HG03025 (cell line): ENCODE results near the gene NLRP12.
"Not testable (repeated sequence)": the region's sequence is repeated elsewhere in the genome, so short reads cannot be mapped to it uniquely, and the experiment has no call there.

Experiments used
- ATAC-seq: cut with Tn5 transposase; IDR thresholded peaks from one replicate; pipeline ENCODE4 v1.9.1; 2021; ENCODE audit warnings: mild to moderate bottlenecking, moderate library complexity; ENCODE audit not compliant: unreplicated experiment, low FRiP score

NLRP12 gene, protein sequence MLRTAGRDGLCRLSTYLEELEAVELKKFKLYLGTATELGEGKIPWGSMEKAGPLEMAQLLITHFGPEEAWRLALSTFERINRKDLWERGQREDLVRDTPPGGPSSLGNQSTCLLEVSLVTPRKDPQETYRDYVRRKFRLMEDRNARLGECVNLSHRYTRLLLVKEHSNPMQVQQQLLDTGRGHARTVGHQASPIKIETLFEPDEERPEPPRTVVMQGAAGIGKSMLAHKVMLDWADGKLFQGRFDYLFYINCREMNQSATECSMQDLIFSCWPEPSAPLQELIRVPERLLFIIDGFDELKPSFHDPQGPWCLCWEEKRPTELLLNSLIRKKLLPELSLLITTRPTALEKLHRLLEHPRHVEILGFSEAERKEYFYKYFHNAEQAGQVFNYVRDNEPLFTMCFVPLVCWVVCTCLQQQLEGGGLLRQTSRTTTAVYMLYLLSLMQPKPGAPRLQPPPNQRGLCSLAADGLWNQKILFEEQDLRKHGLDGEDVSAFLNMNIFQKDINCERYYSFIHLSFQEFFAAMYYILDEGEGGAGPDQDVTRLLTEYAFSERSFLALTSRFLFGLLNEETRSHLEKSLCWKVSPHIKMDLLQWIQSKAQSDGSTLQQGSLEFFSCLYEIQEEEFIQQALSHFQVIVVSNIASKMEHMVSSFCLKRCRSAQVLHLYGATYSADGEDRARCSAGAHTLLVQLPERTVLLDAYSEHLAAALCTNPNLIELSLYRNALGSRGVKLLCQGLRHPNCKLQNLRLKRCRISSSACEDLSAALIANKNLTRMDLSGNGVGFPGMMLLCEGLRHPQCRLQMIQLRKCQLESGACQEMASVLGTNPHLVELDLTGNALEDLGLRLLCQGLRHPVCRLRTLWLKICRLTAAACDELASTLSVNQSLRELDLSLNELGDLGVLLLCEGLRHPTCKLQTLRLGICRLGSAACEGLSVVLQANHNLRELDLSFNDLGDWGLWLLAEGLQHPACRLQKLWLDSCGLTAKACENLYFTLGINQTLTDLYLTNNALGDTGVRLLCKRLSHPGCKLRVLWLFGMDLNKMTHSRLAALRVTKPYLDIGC

DNA sequence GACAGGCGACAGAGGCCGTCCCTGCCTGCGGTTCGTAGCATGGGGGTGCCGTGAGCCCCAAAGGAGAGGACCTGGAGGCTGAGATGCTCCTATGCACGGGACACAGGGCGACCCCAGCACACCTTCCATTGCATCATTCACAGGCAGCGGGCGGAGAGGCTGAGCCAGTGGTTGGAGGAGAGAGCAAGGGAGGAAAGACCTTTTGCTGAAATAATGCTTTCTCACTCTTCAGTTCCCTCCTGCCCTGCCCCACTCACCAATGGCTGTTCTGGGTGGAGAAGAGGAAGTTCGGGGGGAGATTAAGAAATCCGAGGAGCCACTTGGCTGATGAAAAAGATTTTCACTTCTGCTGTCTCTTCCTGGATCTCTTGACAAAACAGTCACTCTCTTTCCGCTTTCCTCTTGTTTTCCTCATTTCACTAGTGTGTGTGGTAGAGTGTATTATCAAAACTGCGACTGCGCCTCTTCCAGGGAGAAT is at the start of gene NLRP12:
Gene NLRP12, minus strand, starts transcription at position 181 of the 478 bp plus-strand sequence. Its CDS starts 140 bp downstream, at position 41.
- no peak for ATAC-seq

DNA sequence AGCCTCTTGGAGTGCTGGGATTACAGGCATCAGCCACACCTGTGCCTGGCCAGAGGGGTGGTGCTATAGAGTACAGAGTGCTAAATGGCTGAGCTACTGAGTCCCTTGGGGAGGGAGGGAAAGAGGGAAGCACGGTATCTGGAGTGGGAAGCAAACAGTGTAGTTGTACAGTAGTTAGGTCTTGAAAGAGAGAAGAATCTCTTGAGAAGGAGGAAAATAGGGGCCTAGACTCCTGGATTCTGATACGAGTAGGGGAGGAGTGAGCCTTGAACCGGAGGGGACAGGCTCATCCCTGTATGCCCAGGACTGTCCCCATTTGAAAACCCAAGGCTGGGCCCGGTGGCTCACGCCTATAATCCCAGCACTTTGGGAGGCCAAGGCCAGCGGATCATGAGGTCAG is 48.6 kb upstream of the NLRP12 start:
- no peak for ATAC-seq

DNA sequence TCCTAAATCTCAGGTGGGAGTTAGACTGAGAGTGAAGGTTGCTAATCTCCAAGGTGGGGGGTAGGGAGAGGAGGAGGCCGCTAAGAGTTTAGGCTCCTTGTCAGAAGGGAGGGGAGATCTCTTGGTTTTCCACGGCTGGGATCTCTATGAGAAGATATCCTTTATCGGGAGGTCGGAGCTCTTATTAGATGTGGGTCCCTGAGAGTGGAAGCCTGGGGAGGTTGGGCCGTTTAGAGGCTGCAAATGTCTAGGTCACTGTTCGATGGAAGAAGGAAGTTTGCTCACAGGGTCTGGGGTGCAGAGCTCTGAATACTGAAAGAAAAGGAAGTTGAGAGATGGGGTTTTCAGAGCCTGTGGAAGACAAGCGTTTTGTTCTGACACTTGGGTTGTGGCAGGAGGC is 47.3 kb upstream of the NLRP12 start:
- no peak for ATAC-seq

DNA sequence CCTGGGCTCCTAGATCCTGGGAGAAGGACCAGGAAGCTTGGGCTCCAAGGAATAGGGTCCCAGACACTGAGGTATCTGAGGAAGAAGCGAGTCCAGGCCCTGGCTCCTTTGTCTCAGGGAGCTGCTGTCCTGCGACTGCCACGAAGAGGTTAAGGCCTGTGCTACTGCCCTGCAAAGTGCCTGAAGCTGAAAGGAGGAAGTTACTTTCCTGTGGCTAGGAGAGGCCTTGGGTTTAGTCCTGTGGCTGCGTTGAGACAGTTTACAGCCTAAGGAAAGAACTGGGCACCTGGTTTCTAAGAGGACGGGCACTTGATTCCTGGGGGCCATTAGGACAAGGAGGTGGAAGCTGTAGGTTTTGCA is 46.4 kb upstream of the NLRP12 start:
- no peak for ATAC-seq

DNA sequence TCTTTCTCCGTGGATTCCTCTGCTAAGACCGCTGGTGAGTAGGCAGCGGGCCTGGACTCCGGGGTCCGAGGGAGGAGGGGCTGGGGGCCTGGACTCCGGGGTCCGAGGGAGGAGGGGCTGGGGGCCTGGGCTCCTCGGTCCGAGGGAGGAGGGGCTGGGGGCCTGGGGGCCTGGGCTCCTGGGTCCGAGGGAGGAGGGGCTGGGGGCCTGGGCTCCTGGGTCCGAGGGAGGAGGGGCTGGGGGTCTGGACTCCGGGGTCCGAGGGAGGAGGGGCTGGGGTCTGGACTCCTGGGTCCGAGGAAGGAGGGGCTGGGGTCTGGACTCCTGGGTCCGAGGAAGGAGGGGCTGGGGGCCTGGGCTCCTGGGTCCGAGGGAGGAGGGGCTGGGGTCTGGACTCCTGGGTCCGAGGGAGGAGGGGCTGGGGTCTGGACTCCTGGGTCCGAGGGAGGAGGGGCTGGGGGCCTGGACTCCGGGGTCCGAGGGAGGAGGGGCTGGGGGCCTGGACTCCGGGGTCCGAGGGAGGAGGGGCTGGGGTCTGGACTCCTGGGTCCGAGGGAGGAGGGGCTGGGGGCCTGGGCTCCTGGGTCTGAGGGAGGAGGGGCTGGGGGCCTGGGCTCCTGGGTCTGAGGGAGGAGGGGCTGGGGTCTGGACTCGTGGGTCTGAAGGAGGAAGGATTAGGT is 45.8 kb upstream of the NLRP12 start:
- ATAC-seq = not testable (repeated sequence)

DNA sequence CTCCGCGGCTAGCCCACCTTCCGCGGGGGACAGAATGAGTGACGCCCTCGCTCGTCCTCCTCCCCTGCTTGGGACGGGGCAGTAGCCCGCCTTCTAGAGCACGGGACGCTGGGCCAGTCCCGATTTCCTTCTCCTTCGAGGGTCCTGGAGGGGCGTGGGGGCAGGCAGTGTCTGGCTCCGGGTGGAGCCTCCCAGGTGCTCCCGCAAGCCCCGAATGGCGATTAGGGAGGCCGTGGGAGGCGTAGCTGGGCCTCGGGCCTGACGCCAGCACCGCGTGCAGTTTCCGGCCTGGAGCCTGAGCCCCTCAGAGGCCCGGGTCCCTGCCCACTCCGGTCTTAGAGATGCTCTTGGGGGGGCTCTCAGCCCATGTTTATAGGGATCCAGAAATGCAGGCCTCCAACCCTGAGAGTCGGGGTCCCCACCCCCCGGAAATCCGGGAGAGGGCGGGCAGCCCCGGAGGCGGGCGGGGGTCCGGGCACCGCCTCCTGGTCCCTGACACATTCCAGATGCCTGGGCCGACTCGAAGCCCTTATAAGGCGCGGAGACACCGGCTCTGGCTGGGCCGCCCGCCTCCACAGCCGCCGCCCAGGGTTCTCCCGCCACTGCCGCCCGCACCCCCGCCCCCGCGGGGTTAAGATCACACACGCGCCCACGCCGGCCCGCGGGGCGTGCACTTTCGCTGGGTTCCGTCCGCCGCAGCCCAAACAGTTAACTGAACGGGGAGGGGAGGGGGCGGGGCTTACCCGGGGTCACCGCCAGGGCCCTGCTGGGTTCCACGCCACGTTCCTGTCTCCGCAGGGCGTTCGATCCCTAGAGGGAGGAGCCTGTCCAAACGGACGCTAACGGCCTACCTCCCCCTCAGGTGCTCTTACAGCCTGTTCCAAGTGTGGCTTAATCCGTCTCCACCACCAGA is 45.0 kb upstream of the NLRP12 start:
- ATAC-seq = no peak

DNA sequence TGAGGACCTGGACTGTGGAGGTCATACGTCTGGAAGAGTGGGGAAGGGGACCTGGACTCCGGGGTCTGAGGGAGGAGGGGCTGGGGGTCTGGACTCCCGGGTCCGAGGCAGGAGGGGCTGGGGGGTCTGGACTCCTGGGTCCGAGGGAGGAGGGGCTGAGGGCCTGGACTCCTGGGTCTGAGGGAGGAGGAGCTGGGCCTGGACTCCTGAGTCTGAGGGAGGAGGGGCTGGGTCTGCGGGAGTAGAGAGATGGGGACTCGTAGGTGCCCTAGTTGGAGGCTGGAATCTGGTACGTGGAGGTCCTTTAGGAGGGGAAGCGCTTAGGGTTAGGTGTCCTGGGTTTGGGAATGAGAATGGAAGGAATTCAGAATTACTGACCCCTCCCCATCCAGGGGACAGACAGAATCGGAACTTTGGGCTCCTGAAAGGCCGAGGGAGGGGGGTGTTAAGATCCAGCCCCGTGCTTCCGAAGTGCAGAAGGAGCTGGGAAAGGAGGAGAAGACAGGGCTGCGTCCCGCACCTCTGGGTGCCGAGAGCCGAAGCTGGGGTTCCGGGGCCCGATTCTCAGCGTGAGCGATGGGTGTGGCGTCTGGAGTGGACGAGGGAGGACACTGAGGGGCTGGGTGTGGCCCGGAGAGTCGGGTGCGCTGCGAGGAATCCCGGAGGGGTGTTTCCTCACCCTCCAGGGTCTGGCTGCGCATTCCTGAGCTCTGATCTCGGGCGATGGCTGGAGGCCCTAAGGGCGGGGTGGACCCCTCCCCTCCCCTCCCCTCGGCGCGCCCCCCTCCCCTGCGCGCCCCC is 44.2 kb upstream of the NLRP12 start:
- ATAC-seq = no peak

DNA sequence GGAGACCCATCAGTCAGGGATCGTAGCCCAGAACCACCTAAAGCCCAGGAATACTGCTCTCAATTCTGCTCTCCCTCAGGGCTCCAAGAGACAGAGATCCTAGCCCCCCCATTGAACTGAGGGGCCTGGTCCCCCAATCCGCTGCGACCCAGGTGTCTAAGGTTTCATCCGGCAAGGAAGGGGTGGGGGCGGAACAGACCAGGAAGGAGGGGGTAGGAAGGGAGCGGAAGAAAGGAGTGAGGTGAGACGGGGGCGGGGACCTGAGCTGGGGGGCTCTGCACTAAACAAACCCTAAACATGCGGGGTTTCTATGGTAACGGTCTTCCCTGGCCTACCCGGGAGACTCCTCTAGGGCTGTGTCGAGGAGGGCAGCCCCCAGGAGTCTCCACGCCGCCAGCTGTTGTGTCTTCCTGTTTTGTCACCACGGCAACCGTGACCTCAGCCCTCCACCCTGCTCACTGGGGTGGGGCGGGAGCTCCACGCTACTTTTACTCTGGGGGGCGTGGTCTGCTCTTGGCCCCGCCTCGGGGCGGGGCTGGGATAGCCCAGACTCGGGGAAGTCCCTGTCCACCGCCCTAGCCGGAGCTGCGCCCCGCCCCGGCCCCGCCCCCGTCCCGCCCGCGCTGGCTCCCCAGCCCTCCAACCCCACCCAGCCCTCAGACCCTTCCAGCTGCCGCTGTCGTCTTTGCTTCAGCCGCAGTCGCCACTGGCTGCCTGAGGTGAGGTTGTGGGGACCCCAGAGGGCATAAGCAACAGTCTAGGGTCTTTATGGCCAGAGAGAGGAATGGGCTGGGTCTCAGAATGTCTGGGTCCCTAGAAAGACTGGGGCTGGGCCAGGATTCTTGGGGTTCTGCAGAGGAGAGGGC is 43.3 kb upstream of the NLRP12 start, which contains the start of gene MYADM:
Gene MYADM, plus strand, starts transcription at position 659 of the 866 bp plus-strand sequence. CDS start 5,647 bp downstream, outside the sequence.
- ATAC-seq = peak; percentile 54

DNA sequence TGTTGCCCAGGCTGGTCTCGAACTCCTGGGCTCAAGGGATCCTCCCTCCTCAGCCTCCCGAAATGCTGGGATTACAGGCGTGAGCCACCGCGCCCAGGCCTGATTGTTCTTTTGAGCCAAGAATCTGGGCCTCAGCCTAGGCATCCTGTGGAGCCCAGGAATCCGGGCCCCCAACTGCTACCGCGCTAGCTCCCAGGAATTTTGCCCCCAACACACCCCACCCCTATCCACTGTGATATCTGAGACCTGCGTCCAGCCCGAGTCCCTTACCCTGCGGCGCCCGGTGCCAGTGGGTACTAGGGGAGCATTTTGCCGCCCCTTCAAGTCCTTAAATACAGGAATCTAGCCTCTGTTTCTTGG is 42.7 kb upstream of the NLRP12 start:
- no peak for ATAC-seq

DNA sequence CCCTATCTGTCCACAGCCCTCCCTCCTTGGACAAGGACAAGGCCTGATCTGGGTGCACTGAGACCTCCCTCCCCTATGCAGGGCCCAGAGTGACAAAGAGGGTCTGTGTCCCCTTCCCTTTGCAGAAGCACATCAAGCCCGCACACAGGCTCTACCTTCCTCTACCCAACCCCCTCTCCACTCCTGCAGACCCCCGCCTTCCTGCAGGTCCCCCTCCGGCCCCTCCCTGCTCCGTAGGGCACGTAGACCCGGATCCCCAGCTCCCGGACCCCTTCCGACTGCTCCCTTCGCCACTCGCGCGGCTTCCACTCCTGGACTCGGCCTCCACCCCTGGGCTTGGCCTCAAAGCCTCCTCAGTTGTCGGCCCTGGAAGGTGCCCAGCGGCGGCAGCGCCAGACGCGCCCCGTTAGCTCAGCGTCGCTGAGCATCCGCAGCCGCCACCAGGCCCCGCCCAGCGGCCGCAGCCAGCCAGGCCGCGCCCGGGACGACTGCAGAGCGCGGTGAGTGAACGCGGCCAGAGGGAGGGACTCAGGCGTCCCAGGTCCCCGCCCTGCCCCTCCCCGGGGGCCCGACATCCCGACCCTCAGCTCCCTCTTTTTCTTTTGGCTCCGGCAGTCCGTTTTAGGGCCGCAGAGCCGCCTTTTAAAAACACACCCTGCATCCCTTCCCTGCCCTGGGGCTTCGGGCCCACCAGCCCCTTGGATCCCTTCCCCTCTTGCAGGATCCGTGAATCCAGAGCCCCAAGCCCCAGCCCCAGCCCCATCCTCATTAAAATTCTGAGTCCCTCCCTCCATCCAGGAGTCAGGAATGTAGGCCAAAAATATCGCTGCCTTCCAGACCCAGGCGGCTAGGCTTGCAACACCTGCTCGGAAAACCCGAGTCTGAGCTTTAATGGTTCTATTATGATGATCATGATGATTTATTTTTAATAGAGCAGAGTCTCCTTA is 42.1 kb upstream of the NLRP12 start:
- ATAC-seq = no peak

DNA sequence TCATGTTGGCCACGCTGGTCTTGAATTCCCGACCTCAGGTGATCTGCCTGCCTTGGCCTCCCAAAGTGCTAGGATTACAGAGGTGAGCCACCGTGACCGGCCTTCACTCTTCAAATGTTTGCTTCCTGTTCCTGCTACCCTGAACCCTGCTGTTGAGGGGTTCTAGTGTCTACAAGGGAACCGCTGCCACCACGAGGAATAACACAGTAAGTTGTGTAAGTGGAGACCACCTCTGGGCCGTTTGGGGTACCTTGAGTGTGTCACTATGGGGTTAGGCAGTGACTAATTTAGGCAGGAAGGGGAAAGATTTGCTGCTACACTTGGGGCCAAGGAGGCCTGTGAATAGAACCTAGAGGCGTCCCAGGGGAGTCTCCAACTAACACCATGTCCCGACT is 41.4 kb upstream of the NLRP12 start:
- ATAC-seq = no peak

DNA sequence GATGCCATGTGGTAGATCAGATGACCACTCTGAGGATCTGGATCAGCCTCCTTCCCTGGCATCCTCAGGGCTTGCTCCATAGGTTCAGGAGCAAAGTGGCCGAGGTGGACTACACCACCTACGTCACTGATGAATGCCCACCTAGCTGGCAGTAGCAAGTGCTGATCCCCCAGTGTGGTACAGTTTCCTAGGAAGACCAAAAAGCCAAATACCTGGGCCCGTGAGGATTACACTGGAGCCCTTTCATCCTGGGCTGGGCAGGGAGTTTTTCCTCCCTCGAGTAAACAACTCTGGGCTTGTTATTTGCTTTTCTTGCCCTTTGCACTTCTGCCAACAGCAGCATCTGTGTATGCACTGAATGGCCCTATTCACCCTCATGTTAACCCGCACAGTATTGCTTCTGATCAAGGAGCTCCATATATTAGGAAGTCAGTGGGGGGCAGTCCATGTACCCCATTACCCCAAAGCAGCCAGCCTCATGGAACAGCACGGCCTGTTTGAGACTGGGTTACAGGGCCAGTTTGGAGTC is 40.3 kb upstream of the NLRP12 start:
- ATAC-seq = no peak

DNA sequence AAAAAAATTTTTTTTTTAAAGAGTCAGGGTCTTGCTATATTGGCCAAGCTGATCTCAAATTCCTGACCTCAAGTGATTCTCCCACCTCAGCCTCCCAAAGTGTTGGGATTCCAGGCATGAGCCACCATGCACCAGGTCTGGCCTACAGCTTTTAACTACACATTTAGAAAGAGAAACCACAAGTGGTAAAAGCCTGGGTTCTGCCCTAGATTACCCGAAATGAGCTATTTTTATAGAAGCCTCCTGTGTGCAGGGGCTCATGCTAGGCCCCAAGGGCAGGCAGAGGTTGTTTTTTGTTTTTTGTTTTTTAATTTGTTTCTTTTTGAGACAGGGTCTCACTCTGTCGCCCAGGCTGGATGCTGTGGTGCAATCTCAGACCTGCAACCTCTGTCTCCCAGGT is 29.6 kb upstream of the NLRP12 start:
- no peak for ATAC-seq

DNA sequence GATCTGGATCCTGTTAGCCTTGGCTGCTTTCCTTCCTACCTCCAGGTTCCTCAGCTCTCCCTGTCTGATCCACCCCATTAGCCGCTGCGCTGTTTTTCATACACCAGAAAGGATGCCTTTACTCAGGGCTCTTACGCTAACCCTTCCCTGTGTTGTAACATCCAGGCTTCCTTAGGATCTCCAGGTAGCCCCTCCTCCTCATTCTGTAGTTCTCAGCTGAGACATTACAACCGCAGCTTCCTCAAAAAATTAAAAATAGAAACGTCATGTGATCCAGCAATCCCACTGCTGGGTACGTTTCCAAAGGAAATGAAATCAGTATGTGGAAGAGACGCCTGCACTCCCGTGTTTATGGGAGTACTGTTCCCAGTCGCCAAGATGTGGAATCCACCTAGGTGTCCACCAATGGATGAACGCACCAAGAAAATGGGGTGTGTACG is 25.1 kb upstream of the NLRP12 start:
- ATAC-seq = no peak

DNA sequence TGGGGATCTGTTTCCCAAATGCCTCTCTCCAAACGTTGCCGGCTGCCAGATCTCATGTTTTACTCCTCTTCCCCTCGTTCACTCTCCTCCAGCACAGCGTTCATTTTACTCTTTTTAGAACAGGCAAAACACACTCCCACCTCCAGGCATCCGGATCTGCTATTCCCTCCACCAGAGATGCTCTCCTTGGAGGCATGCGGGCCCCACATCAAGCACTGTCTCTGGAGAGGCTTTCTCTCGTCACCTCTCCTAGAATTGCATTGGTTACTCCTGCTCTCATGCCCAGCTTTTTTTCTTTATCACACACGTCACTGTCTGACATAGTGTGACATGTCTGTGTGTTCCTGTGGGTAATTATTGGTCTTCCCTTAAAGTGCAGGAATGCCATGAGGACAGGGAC is 23.4 kb upstream of the NLRP12 start:
- no peak for ATAC-seq

DNA sequence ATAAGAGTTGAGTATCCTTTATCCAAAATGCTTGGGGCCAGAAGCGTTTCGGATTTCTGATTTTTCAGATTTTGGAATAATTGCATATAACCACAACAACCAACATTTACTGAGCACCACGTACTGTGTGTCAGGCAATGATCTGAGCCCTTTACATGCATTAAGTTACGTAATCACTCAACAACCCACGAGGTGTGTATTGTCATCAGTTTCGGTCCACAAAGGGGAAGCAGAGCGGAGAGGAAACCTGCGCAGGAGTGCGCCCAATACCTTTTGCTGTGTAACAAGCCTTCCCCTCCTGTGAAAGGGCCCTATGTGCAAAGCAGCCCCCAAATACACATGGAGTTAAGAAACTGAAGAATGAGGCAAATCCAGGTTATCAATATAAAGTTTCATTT is 20.7 kb upstream of the NLRP12 start:
- no peak for ATAC-seq
